HEK293 (cell line): Measurements from ENCODE around the gene ZFYVE19.

Experiments
- CTCF ChIA-PET: fragments of 350-600 bp; formaldehyde crosslinking; extraction: SDS; loops from one replicate; lab custom pipeline; 2021; ENCODE audit warnings: antibody characterized with exemption; lab: Yijun Ruan, JAX
- POLR2A ChIA-PET: fragments of 300-600 bp; formaldehyde crosslinking; extraction: SDS; loops from one replicate; lab custom pipeline; 2020; ENCODE audit warnings: antibody characterized with exemption, inconsistent platforms; lab: Yijun Ruan, JAX
- H3K27ac ChIP-seq: fragments of 200-500 bp; sonication (Bioruptor generic); 2 replicates; pipeline ENCODE4 v1.5.1; 2014; ENCODE audit warnings: low read depth, low read length, control low read depth, inconsistent platforms; ENCODE audit errors: extremely low read depth
- H3K36me3 ChIP-seq, 2 experiments: fragments of 200-500 bp in 1 of 2; sonication (Bioruptor generic) in 1 of 2; 1 replicate in 1 of 2; 2 replicates in 1 of 2; pipeline ENCODE4 v1.5.1; 2014 to 2017; ENCODE audit warnings: inconsistent platforms in 2 of 2, low read length in 2 of 2; ENCODE audit not compliant: control insufficient read depth in 2 of 2, insufficient read depth in 1 of 2
- H3K4me1 ChIP-seq: fragments of 200-500 bp; sonication (Bioruptor generic); 2 replicates; pipeline ENCODE4 v1.5.1; 2014; ENCODE audit warnings: mild to moderate bottlenecking, low read length, inconsistent platforms; ENCODE audit not compliant: control insufficient read depth, insufficient read depth
- H3K4me3 ChIP-seq: 2 replicates; pipeline ENCODE4 v1.5.1; 2011; ENCODE audit warnings: low read depth, mild to moderate bottlenecking, control low read depth, low read length, moderate library complexity
- H3K9me3 ChIP-seq: fragments of 200-500 bp; sonication (Bioruptor generic); 2 replicates; pipeline ENCODE4 v1.5.1; 2014; ENCODE audit warnings: low read depth, low read length, inconsistent platforms; ENCODE audit not compliant: control insufficient read depth, insufficient read depth
- BCL11B ChIP-seq: fragments of 450-650 bp; formaldehyde crosslinking; IDR thresholded peaks from 2 replicates; pipeline ENCODE4 v1.5.1; 2016; ENCODE audit warnings: low read depth, missing biosample characterization, missing genetic modification characterization
- GLIS2 ChIP-seq: fragments of 450-650 bp; formaldehyde crosslinking; IDR thresholded peaks from 2 replicates; pipeline ENCODE4 v1.5.1; 2016; ENCODE audit warnings: missing biosample characterization, missing genetic modification characterization
- HOXD13 ChIP-seq: sonication (generic); formaldehyde crosslinking; IDR thresholded peaks from 2 replicates; pipeline ENCODE4 v1.8.0; 2022; ENCODE audit warnings: missing genetic modification reagents, borderline replicate concordance
- KLF9 ChIP-seq: fragments of 450-650 bp; formaldehyde crosslinking; IDR thresholded peaks from 2 replicates; pipeline ENCODE4 v1.5.1; 2016; ENCODE audit warnings: missing biosample characterization, missing genetic modification characterization, low read depth
- SP7 ChIP-seq: fragments of 450-650 bp; formaldehyde crosslinking; IDR thresholded peaks from 2 replicates; pipeline ENCODE4 v1.5.1; 2016; ENCODE audit warnings: missing biosample characterization, missing genetic modification characterization
- ZIC2 ChIP-seq: fragments of 450-650 bp; formaldehyde crosslinking; IDR thresholded peaks from 2 replicates; pipeline ENCODE4 v1.5.1; 2016; ENCODE audit warnings: missing biosample characterization, missing genetic modification characterization
- ZNF121 ChIP-seq: fragments of 450-650 bp; formaldehyde crosslinking; IDR thresholded peaks from 2 replicates; pipeline ENCODE4 v1.5.1; 2016; ENCODE audit warnings: missing biosample characterization, missing genetic modification characterization
- ZNF416 ChIP-seq: fragments of 450-650 bp; formaldehyde crosslinking; IDR thresholded peaks from 2 replicates; pipeline ENCODE4 v1.5.1; 2016; ENCODE audit warnings: missing biosample characterization, missing genetic modification characterization
- ZNF664 ChIP-seq: fragments of 450-650 bp; formaldehyde crosslinking; IDR thresholded peaks from 2 replicates; pipeline ENCODE4 v1.5.1; 2016; ENCODE audit warnings: missing biosample characterization, missing genetic modification characterization
- TF ChIP-seq, protein P1 (sequence below): fragments of 450-650 bp; formaldehyde crosslinking; IDR thresholded peaks from 2 replicates; pipeline ENCODE4 v1.5.1; 2016; ENCODE audit warnings: missing biosample characterization, missing genetic modification characterization
- TF ChIP-seq, protein P2 (sequence below): fragments of 450-650 bp; formaldehyde crosslinking; conservative IDR thresholded peaks from 2 replicates; pipeline ENCODE4 v1.5.1; 2016; ENCODE audit warnings: low read depth, missing biosample characterization, missing genetic modification characterization
- TF ChIP-seq, protein P3 (sequence below): fragments of 450-650 bp; formaldehyde crosslinking; IDR thresholded peaks from 2 replicates; pipeline ENCODE4 v1.5.1; 2016; ENCODE audit warnings: missing biosample characterization, missing genetic modification characterization

Gene ZFYVE19

DNA sequence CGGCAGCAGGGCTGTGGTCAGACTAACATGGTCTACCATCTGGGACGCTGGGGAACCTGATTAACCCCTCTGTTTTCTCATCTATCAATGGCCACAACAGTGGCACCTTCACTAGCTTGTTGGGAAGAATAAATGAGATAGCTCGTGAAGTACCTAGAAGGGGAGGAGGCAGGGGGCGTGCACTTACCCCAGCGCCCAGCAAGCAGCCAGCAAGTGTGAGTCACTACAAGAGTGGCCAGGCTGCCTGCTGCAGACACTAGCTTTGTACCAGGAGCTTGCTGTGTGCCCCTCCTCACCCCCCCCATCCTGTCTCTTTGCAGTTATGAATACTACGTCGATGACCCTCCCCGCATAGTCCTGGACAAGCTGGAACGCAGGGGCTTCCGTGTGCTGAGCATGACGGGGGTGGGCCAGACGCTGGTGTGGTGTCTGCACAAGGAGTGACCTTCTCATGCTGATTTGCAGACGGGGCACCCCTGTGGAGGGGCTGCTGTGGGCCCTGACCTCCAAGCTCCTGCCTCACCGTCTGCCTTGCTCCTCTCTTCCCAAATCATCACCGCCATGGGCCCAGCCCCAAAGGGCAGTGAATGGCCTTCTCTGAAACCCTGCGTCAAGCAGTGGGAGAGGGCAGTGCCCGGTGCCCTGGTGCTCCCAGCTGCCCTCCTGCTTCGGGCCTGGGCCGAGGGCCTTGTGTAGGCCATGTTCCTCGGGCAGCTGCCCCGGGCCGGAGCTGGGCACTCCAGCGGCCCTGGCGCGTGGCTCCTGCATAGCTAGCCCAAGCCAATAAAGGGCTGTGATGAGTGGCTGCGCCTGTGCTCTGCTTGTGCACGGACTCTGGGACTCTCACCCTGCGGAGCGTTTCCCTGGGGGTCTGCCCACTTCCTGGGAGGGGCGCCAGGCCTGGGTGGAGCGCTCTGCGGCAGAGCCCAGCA lies 39.7 kb upstream of the ZFYVE19 start:
- Histone ChIP-seq H3K4me3 (no peak overlapping the region), H3K36me3 (peaks cover 0 to 9% of the 10 kb centered on the region in 2 experiments; a peak in 1 of 3 replicates), H3K27ac (no peak overlapping the region), H3K9me3 (no peaks in the 10 kb centered on the region), H3K4me1 (peaks cover 28% of the 10 kb centered on the region)
- TF ChIP-seq, protein P1, sequence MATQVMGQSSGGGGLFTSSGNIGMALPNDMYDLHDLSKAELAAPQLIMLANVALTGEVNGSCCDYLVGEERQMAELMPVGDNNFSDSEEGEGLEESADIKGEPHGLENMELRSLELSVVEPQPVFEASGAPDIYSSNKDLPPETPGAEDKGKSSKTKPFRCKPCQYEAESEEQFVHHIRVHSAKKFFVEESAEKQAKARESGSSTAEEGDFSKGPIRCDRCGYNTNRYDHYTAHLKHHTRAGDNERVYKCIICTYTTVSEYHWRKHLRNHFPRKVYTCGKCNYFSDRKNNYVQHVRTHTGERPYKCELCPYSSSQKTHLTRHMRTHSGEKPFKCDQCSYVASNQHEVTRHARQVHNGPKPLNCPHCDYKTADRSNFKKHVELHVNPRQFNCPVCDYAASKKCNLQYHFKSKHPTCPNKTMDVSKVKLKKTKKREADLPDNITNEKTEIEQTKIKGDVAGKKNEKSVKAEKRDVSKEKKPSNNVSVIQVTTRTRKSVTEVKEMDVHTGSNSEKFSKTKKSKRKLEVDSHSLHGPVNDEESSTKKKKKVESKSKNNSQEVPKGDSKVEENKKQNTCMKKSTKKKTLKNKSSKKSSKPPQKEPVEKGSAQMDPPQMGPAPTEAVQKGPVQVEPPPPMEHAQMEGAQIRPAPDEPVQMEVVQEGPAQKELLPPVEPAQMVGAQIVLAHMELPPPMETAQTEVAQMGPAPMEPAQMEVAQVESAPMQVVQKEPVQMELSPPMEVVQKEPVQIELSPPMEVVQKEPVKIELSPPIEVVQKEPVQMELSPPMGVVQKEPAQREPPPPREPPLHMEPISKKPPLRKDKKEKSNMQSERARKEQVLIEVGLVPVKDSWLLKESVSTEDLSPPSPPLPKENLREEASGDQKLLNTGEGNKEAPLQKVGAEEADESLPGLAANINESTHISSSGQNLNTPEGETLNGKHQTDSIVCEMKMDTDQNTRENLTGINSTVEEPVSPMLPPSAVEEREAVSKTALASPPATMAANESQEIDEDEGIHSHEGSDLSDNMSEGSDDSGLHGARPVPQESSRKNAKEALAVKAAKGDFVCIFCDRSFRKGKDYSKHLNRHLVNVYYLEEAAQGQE (tag by site-specific recombination), result no peak
- TF ChIP-seq HOXD13 (CRISPR knock-in tag), result no peak
- 0 out of 2 replicates have a peak, but pooled peaks have one; percentile 25 for TF ChIP-seq SP7 (tag by site-specific recombination)
- TF ChIP-seq, protein P2, sequence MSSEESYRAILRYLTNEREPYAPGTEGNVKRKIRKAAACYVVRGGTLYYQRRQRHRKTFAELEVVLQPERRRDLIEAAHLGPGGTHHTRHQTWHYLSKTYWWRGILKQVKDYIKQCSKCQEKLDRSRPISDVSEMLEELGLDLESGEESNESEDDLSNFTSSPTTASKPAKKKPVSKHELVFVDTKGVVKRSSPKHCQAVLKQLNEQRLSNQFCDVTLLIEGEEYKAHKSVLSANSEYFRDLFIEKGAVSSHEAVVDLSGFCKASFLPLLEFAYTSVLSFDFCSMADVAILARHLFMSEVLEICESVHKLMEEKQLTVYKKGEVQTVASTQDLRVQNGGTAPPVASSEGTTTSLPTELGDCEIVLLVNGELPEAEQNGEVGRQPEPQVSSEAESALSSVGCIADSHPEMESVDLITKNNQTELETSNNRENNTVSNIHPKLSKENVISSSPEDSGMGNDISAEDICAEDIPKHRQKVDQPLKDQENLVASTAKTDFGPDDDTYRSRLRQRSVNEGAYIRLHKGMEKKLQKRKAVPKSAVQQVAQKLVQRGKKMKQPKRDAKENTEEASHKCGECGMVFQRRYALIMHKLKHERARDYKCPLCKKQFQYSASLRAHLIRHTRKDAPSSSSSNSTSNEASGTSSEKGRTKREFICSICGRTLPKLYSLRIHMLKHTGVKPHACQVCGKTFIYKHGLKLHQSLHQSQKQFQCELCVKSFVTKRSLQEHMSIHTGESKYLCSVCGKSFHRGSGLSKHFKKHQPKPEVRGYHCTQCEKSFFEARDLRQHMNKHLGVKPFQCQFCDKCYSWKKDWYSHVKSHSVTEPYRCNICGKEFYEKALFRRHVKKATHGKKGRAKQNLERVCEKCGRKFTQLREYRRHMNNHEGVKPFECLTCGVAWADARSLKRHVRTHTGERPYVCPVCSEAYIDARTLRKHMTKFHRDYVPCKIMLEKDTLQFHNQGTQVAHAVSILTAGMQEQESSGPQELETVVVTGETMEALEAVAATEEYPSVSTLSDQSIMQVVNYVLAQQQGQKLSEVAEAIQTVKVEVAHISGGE (tag by site-specific recombination), result no peak
- TF ChIP-seq ZIC2 (tag by site-specific recombination), result peak; percentile 62
- no peak for TF ChIP-seq BCL11B (tag by site-specific recombination)
- TF ChIP-seq, protein P3, sequence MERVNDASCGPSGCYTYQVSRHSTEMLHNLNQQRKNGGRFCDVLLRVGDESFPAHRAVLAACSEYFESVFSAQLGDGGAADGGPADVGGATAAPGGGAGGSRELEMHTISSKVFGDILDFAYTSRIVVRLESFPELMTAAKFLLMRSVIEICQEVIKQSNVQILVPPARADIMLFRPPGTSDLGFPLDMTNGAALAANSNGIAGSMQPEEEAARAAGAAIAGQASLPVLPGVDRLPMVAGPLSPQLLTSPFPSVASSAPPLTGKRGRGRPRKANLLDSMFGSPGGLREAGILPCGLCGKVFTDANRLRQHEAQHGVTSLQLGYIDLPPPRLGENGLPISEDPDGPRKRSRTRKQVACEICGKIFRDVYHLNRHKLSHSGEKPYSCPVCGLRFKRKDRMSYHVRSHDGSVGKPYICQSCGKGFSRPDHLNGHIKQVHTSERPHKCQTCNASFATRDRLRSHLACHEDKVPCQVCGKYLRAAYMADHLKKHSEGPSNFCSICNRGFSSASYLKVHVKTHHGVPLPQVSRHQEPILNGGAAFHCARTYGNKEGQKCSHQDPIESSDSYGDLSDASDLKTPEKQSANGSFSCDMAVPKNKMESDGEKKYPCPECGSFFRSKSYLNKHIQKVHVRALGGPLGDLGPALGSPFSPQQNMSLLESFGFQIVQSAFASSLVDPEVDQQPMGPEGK (tag by site-specific recombination), result 0 out of 2 replicates have a peak, but pooled peaks have one; percentile 19
- no peak for TF ChIP-seq ZNF416 (tag by site-specific recombination)
- TF ChIP-seq ZNF664 (tag by site-specific recombination), result peak; percentile 83; the same call in 1 of the 2 replicates
- peak; percentile 26; the same call in 1 of the 2 replicates for TF ChIP-seq KLF9 (tag by site-specific recombination)
- TF ChIP-seq GLIS2 (tag by site-specific recombination), result peak; percentile 23; the same call in 1 of the 2 replicates
- TF ChIP-seq ZNF121 (tag by site-specific recombination), result no peak
- CTCF ChIA-PET, result interaction anchor here (0.6 to 3.7 kb wide), 6 partner anchors 11 to 88 kb away, joined by 3 to 18 read pairs (median 3); no protein-coding TSS in a partner anchor
- POLR2A ChIA-PET, result interaction anchor here (0.5 to 1.1 kb wide), 5 partner anchors 35 to 202 kb away, joined by 3 to 5 read pairs (median 3); partner anchors contain the start of gene RHOV
